HL-60/S4 treated with retinoic acid at 250 ng/mL for 4 days and 3 days (cell line): ENCODE results near the gene ZDHHC22.

ENCODE experiments used
- in situ Hi-C: fragments of 300-500 bp; cut with MboI; formaldehyde crosslinking; loops from 2 replicates; pipeline ENCODE4 v1.7.0; 2022; ENCODE audit warnings: low sequenced_read_pairs

The ZDHHC22 gene

DNA sequence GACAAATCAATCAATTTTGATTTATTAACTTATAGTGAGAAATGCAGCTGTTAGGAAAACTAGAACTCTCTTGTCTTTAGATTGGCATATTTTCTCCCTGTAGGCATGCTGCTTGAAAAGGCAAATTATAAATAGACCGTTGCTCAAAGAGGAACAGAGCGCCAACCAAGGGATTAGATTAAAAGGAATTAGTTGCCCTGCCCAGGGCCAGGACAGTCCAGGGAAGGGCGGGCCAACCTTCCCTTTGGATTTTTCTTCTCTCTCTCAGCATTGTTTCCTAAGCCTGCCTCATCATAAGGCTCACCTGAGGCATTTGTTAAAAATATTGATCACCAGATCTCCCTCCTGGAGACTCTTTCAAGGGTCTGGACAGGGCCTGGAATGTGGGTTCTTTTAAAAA is 34.9 kb downstream of the ZDHHC22 start:
- in situ Hi-C loops: no loop called here

GRCh38 chr14:77105145-77105939 is 36.2 kb downstream of the ZDHHC22 start:
- in situ Hi-C loops: no loop called here

DNA sequence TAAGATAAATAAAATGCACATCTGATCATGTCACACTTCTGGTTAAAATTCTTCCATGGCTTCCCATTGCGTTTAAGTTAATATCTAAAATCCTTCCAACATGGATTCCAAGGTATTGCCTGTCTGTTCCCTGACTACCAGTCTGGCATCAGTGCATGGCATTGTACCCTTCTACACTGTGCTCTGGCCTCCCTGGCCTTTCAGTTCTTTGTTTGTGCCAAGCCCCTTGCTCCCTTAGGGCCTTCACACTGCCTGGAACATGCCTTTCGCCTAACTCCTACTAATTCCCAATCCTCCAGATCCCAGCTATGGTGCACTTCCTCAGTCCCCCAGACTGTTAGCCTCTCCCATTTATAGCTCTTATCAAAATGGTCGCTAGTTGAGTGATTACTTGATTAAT is 37.2 kb downstream of the ZDHHC22 start:
- in situ Hi-C loops: no loop called here

DNA sequence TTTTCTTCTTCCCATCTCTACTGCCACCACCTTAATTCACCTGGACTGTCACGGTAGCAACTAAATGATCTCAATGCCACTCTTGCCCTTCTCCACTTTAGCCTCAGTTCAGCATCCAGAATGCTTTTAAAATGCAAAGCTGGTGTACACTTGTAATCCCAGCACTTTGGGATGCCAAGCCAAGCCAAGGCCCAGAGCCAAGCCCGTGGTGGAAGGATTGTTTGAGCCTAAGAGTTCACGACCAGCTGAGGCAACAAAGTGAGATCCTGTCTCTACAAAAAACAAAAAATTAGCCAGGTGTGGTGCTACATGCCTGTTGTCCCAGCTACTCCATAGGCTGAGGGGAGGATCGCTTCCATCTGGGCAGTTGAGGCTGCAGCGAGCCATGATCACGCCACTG is 37.6 kb downstream of the ZDHHC22 start:
- in situ Hi-C loops: no loop called here

GRCh38 chr14:77103475-77103874 is 38.1 kb downstream of the ZDHHC22 start:
- in situ Hi-C loops: no loop called here

DNA sequence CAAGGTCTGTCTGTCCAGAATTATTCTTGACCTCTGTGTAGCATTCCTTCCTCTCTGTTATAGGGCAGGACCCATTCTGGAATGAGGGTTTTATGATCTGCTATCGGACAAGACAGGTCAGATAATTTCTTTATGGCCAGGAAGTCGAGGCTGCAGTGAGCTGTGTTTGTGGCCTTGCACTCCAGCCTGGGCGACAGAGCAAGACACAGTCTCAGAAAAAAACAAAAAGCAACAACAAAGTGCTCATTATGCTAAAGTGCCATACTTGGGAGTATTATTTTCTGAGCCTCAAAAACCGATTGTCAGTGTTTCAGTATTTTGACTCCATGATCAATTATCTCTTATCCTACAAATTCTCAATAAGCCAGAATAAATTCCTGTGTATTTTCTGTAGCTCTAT is 39.4 kb downstream of the ZDHHC22 start:
- in situ Hi-C loops: no loop called here

DNA sequence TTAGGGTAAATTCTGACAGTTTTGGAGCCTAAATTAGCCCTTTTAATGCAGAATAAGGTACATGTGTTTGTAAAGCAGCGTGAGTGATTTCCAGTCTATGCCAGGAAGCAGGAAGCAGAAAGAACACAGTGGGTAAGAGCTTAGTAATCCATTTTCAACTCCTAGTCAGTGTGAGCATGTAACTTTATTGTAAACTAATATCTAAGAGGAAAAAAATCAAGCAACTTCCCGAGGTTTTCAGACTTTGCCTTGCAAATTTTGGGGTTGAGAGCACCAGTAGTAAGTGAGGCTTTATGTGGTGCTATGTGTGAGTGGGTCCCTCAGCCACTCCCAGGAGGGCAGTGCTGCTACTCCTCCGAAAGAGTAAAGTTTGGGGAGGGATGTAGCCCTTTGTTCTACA is 40.6 kb downstream of the ZDHHC22 start:
- in situ Hi-C loops: no loop called here

GRCh38 chr14:77099425-77100167 is 42.0 kb downstream of the ZDHHC22 start:
- in situ Hi-C loops: no loop called here

GRCh38 chr14:77098529-77099353 is 42.9 kb downstream of the ZDHHC22 start:
- in situ Hi-C loops: no loop called here

DNA sequence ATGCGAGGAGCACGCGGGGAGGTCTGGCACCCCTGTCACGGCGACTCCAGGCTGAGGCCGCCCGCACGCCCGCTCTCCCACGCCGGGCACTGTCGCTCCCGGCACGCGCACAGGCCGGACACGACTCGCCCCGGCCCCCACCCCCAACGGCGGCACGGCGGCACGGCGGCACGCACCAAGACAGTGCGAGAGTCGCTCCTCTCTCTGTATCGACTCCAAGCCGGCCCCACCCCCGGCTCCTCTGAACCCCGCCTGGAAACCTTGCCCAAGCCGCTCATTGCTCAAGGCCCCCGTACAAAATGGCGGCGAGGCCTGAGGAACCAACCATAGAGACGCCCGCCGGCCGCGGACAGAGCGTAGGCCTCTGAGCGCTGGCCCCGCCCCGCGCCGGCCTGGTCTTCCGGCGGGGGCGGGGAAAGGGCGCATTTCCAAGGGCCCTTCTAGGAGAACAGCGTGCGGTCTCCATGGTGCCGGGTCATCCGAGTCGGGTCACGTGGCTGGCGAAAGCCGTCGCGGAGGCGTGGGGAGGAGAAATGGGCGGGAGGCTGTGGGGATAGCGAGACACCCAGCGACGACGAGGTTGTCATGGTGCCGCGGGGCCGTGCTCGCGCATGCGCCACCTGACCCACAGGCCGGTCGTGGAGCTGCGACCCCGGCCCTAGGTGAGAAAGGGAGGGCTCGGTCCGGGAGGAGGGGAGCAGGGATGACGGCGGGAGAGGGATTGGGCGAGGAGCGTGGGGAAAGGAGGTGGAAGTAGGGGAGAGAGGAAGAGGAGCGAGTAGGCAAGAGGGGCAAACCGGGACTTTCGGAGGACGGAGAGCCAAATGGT is 43.7 kb downstream of the ZDHHC22 start, which contains the start of gene CIPC:
CIPC (plus strand) TSS at position 559 of the 829 bp plus-strand sequence. CDS start 7,451 bp downstream, outside the sequence.
- in situ Hi-C loops: no loop called here

DNA sequence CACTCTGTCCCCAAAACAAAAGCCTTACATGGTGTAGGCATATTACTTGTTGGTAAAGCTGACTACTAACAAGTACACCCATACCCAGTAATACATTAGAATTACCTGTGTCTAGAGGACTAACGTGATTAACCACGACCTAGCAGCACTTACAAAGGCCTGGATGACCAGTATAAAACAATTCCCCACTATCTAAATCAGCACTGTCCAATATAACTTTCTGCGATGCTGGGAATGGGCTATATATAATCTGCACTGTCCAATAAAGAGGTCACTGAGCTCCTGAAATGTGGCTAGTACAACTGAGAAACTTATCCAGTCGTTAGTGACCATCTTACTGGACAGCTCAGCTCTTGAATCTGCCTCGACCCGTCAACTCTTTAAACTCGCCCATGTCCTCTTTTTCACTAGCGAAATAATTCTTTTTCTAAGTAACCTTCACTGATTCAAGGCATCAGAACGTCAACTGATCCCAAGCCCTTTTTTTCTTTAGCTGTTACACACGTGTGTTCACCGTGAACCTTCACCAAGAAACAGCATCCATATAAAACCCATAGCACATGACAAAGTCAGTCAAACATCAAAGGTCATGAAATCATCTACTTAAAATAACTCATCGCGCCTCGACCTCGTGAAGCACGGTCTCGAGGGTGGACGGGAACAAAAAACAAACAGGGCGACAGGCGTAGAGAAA is 44.4 kb downstream of the ZDHHC22 start:
- in situ Hi-C loops: no loop called here

GRCh38 chr14:77094672-77095284 is 46.8 kb downstream of the ZDHHC22 start:
- in situ Hi-C loops: no loop called here

GRCh38 chr14:77092676-77093075 is 48.9 kb downstream of the ZDHHC22 start:
- in situ Hi-C loops: no loop called here

- in situ Hi-C loops: no loop called here
Observed at GRCh38 chr14:77091518-77091917, 50.1 kb downstream of the ZDHHC22 start.

GRCh38 chr14:77088645-77089044 is 52.9 kb downstream of the ZDHHC22 start:
- in situ Hi-C loops: no loop called here

GRCh38 chr14:77088219-77088618 is 53.4 kb downstream of the ZDHHC22 start:
- in situ Hi-C loops: no loop called here

- in situ Hi-C loops: no loop called here
Observed at GRCh38 chr14:77087631-77088030, 54.0 kb downstream of the ZDHHC22 start.

DNA sequence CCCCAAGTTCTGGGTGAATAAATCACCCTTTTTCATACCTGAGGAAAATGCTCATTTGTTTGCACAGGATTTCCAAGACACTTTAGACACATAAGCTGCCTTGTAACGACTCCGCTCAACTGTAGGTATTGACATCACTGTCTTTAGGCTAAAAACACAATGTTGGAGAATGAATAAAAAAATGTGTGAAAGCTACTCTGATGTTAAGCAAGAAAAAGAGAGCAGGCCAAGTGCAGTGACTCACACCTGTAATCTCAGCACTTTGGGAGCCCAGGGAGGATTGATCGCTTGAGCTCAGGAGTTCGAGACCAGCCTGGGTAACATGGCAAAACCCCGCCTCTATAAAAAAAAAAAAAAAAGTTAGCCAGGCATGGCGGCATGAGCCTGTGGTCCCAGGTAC is 54.6 kb downstream of the ZDHHC22 start:
- in situ Hi-C loops: no loop called here

DNA sequence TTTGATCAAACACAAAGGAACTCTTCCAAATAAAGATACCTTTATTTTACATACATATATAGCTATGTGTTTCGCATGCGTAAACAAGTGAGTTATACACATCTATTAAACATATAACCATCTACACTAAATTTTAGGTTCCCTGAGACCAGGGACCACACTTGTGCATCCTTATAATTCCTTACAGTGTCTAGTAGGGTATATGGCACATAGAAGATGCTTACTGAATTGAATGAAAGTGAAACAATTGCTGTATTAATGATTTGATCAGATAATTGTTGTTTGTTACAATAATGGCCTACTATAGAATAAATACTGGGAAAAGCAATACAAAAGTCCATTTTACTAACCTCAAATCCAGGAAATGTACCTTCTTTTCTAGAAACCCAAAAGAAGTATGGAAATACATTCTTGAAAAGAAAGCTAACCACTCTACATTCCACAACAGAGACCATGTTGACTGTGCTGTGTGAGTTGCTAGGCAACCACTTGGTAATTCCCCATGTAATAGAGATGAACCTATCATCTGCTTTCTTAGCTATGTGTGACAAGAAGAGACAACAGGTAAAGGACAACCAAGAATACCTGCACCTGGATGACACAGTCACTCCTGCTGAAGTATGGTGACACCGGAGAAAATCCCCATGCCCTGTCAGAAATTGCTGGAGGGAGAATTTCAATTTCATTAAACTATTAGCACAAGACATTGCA is 55.4 kb downstream of the ZDHHC22 start:
- in situ Hi-C loops: no loop called here
